GM19023 (cell line): Measurements from ENCODE around the gene RFX7.

ENCODE experiments used
- ATAC-seq: cut with Tn5 transposase; IDR thresholded peaks from one replicate; pipeline ENCODE4 v1.9.1; 2021; ENCODE audit warnings: mild to moderate bottlenecking, moderate library complexity; ENCODE audit not compliant: unreplicated experiment

The RFX7 gene

DNA sequence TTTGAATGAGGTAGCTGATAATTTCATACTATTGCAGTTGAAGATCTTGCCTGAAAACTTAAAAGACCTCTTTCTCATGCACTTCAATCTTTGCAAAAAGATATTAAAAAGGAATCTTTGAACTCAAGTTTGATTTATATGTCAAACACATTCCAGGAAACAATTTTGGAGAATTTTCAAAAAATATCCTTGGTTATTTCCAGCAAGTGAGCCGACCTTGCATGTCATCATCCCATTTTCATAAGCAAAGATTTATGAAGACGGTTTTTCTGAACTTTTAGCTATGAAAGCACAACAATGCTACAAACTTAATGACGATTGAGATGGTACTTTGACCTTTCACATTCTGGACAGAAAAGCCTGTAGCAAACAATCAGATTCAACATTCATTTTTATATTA, 95.6 kb downstream of the RFX7 start:
- no peak for ATAC-seq

DNA sequence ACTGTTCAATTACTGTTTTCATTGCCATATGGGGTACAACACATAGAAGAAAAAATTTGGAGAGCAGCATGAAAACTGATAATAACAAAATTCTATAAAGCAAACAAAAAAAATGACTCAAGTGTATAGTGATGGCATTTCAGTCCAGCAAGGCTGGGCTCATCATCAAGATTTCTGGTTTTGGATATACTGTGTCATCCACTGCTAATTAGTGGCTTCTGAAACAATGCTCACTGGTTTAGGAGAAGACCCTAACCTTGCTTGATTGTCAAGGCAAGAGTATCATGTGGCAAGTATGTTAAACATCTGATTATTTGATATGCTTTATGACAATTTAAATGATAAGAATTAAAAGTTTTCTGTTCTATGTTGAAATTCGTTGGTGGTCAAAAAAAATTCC, 96.9 kb downstream of the RFX7 start:
- no peak for ATAC-seq

DNA sequence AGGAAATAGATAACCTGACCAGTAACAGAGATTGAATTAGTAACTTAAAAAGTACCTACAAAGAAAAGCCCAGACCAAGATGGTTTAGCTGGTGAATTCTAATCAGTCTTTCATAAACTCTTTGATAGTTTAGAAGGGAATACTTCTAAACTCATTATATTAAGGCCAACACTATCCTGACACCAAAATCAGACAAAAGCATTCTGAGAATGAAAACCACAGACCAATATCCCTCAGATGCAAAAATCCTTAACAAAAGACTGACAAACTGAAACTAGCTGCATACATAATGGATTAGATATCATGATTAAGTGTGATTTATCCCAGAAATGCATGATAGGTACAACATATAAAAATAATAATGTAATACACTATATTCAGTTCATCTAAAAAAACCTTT, 115.6 kb downstream of the RFX7 start:
- ATAC-seq = no peak

DNA sequence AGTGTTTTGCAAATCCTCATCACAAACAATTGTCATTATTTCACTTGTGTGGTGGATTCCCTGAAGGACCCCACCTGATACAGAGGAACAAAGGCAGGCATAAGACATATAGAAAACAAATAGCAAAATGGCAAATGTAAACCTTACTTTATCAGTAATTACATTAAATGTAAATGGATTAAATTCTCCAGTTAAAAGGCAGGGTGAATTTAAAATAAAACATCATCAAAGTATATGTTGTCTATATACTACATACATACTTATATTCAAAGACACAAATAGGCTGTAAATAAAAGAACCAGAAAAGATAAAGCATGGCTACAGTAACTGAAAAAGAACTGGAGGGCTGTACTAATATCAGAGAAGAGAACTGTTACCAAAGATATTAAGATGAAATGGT, 117.3 kb downstream of the RFX7 start:
- ATAC-seq = no peak

DNA sequence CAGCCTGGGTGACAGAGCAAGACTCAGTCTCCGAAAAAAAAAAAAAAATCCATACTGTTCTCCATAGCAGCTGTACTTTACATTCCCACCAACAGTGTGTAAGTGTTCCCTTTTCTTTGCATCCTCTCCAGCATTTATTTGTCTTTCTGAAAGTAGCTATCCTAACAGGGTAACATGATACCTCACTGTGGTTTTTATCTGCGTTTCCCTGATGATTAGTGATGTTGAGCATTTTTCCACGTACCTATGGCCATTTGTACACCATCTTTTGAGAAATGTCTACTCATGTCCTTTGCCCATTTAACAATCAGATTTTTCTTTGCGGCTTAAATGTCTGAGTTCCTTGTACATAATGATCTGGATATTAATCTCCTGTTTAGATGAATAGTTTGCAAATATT, 119.3 kb downstream of the RFX7 start:
- ATAC-seq = no peak

DNA sequence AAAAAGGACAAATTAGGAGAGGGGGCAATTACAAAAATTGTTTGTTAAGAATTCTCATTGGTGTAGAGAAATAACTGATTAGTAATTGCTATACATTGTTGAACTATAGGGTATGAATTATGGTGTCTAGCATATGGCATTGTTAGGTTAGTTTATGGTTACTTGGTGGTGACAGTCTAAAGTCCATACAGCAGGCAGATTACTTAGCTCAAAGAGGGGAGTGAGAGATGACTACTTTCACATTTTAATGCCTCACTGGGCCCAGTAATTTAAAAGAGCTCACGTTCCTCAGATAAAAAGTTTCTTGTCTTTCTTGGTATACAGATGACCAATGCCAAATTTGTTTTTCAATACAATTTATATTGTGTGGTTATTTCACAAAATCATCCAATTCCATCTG, 137.8 kb downstream of the RFX7 start:
- no peak for ATAC-seq

DNA sequence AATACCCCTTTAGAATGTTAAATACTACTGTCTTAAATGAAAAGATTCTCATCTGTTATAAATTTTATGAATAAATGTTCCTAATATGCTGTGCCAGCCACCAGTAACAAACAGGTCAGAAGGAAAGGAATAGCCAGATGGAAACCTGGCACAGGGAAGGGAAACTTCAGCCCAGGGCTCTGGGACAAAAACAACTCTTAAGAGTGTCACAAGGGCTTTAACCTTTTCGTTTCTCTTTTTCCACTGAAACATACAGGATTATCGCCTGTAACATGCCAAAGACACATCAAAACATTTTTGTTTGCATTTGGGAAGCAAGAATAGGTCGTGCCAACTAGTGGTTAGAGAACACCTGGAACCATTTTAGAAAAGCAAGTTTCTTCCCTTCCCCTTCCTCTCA, 141.2 kb downstream of the RFX7 start:
- ATAC-seq = no peak

DNA sequence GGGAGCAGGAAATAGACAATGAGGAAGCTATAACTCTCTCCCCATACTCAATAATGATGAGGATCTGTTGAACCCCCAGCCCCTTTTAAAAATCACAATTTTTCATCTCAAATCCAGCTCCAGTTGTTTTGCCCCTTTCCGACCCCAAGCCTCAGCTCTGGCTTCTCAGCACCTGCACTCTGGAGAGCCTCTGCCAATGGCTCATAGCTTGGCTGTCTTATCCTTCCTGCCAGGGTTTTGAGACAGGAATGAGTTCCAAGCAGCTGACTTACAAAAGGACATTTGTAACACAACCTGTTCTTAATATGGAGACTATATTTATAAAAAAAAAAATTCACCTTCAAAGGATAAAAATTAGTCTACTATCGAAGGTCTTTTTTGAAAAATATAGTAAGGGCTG, 144.4 kb downstream of the RFX7 start:
- ATAC-seq = no peak

DNA sequence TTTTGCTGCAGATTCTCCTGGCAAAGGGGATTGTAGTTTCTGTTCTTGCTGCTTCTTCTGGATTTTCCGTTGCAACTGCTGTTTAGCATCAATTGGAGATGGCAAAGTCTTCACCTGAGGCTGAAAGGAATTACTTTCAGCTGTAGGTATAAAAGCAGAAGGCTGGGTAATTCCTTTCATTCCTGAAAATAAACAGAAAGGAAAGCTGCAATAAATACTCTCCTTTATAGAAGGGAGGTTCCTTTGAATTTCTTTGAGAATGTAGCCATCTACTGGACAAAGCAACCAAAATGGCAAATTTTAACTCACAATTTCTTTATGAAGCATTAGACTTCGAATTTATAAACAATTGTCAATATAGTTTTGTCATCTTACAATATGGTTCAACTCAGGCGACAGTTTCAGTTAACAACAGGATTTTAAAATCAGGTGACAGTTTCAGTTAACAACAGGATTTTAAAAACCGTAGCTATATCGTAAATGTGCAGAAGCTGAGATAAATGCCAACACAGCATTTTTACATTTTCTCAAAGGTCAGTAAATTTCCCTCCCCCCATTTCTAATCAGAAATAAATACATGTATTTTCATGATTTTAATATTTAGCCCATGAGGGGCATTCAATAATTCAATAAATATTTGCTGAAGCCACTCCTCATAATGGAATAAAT, 145.3 kb downstream of the RFX7 start:
- no peak for ATAC-seq

DNA sequence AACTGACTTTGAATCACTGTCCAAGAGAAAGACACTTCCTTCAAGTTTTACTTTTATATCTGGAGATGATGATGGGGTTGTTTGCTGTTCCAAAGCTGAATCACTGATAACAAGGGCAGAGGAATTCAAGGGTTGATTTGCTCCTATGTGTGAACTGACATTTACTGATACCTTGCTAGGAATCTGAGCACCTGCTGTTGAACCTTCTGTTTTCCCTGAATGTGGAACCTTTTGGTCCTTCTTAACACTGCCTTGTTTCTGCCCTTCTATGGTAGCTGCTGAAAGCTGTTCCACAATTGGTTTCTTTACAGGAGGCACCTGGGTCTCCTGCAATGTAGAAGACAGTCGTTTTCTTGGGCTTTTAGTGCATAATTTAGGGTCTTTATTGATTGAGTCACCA, 148.3 kb downstream of the RFX7 start:
- no peak for ATAC-seq

DNA sequence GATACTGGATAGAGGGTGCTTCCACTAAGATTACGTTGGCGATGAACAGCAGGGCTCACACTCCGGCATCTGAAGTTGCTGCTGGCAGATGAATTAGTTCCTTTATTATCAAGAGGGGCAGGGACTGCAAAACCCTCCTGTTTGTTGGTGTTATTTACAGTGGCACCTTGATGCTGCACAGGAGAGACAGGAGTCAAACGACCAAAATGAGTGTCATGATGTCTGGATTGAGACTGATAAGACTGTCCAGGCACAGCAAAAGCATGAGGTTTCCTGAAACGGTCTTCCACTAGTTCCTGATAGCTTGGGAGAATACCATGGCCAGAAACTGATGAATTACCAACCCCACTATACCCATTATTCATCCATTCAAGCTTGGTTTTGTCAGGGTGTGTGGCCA, 149.5 kb downstream of the RFX7 start:
- ATAC-seq = no peak

DNA sequence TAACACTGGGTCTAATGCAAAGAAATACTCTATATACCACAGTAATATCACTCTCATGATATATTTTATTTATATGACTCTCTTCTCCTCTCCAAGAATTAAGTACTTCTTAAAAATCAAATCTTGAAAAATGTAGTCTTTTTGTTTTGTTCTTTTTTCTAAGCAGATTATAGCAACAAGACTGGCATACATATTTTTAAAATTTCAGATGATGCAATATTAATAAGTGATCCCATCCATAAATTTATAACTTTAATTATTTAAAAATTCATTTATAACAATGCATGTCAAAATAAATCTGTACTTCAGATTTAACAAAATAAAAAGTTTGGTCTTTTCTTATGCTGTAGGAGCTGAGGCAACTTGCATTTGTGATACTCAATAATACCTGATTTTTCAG, 155.3 kb downstream of the RFX7 start:
- ATAC-seq = no peak

DNA sequence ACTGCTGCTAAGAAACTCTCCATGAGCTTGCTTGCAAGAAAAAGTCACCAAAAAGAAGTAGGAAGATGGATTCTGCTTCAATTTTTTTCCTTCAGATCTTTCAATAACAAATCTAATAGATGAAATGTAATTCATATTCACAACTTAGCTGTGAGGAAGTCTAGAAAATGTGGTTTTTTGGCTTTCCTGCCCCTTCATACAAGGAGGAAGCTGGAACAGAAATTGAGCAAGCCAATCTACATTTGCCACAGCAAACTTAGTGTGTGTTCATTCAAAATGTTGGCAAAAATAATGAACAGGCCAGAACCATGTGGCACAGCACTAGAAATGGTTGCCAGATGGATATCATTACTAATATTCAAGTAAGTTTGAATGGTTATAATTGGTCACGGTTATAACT, 157.1 kb downstream of the RFX7 start:
- ATAC-seq = no peak

DNA sequence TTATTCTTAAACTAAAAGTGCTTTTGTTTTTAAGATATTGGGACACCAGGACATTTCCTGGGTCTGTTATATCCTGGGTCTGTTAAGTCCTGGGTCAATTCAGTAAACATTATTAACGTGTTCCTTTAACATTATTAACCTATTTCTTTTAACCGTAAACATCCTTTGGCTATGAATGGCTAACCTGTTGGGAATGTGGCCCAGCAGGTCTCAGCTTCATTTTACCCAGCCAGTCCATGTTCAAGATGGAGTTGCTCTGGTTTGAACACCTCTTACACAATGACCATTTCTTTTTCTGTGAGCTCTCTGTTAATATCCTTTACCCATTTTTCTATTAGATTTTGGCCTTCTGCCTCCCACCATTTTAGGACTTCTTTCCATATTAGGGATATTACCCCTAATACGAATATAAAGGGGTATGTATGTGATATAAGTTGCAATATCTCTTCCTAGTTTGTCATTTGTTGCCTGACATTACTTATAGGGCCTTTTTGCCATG, 161.4 kb downstream of the RFX7 start:
- ATAC-seq = no peak

DNA sequence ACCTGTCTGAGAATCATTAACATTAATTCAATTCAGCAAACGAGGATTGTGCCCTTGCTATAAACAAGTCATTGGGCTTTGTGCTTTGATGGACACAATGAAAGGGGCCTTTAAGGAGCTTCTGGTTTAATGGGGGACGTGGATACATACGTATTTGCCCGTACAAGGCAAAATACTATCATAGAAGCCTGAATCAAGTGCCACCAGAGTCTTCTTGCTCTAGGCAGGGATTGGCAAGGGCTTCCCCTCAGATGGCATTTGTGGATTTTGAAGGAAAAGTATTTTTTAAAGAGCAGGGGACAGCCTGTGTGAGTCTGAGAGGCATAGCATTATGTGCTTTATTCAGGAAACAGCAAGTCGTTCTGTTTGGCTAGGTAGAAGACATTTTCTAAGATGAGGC, 166.6 kb downstream of the RFX7 start:
- no peak for ATAC-seq

DNA sequence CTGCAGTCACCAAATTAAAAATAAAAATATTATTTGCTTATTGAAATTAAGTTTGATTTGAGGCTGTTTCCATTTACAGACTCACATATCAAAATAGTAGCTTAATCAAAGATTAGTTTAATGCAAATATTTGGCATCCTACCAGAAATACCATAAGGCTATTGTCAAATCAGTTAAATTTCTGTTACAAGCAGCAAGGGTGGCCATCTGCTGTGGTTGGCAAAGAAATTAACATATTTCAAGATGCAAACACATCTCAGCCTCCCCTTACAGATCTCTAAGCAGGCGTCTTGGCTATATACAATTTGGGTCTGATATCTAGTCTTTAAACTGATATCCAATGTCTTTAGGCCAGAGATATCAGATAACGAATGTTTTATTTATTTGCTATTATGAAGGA, 167.0 kb downstream of the RFX7 start:
- ATAC-seq = no peak

DNA sequence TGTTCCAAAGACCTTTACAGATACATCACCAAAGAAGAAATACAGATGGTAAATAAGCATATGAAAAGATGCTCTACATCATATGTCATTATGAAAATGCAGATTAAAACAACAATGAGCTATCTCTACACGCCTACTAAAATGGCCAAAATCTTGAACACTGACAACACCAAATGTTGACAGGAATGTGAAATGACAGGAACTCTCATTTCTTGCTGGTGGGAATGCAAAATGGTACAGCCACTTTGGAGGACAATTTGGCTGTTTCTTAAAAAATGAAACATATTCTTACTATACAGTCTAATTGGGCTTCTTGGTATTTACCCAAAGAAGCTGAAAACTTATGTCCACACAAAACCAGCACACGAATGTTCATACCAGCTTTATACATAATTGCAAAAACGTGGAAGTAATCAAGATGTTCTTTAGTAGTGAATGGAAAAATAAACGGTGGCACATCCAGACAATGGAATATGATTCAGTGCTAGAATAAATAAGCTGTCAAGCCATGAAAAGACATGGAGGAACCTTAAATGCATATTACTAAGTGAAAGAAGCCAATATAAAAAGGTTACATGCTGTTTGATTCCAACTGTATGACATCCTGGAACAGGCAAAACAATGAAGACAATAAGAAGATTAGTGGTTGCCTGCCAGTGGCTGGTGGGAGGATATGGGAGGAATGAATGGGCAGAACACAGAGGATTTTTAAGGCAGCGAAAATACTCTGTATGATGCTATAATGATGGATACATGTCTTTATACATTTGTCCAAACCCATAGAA, 169.0 kb downstream of the RFX7 start:
- ATAC-seq = no peak

DNA sequence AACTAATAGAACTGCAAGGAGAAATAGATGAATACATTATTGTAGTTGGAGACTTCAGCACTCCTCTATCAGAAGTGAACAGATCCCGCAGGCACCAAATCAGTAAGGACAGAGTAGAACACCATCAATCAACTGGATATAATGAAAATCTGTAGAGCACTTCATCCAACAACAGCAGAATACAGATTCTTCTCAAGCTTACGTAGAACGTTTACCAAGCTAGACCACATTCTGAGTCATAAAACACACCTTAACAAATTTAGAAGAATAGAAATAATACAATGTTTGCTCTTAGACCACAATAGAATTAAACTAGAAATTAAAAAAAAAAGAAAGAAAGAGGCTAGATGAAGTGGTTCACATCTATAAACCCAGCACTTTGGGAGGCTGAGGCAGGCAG, 179.5 kb downstream of the RFX7 start:
- no peak for ATAC-seq

DNA sequence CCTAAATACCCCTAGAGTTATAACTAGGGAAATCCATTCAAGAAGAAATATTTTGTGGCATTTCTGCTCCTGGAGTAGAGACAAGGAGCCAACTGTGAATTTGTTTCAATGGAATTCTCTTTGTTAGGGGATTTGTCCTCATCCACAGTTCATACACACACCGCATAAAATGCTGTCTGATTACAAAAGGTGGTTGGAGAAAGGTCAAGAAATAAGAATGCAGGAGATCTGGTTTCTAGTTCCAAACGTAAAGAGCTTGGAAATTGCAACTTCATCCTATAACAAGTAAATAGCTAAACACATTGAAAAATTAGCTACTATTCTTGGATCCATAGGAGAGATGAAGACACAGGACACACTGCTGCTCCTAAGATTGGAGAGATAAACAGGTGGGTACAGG, 184.0 kb downstream of the RFX7 start:
- ATAC-seq = no peak

DNA sequence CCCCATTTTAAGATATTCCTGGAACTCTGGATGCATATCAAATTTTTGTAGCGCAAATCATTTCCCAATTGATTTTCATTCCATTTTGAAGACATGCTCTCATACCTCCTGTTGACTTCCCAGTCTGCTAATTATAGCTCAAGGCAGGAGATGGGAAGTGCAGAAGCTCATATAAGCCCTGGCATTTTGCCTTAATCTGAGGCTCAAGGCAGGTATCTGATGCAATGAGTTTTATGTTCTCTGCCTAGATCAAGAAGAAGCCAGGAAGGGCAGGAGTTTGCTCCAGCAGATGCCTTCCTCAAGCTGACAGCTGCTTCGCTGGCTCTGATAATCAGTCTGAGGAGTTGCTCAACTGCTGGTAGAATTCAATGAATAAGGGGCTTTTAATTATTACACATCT, 184.7 kb downstream of the RFX7 start:
- no peak for ATAC-seq

DNA sequence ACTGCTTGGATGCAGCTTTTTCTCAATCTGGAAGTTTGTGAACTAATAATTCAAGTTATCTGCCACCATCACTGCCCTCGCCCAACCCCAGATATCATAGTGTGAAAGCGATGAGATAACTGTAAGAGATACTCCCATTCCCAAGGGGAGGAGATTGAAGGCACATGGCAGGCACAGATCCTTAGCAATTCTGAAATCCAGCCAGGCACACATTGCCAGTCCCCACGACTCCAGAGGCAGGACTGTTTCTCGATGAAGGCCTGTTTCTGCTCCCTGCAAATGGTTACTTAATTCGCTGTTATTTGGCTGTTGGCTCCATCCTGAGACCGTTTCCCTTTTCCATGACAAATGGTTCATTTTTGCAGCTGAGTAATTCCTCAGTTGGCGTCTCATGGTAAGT, 187.1 kb downstream of the RFX7 start:
- ATAC-seq = no peak

DNA sequence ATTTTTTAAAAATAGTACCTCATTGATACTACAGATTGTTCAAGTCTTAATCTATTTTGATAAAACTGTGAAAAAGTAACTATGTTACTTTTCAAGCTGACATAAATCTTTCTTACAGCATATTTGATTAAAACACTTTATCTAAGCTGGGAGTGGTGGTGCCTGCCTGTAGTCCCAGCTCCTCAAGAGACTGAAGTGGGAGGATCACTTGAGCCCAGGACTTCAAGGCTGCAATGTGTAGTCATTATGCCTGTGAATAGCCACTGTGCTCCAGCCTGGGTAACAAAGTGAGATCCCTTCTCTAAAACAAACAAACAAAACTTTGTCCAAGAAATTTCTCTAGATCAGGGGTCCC, 190.7 kb downstream of the RFX7 start:
- ATAC-seq = no peak
